ENCODE results near the gene RNU5D-1. TPM values are rescaled to one million over a fixed set of nuclear protein-coding genes. Genes with fewer than 3 reads are reported as not detected.

Gene RNU5D-1
- total and polyA plus RNA-seq, 9 donors = not detected

- 54 to 68% (median 66%) methylated on average over 5 of the region's 5 CpGs for WGBS, 3 donors
- Histone ChIP-seq H3K36me3 (no peaks in the 10 kb centered on the region), H3K27ac (no peak overlapping the region)
Observed at GRCh38 chr1:44719318-44719717, 11.7 kb downstream of the RNU5D-1 start.

GRCh38 chr1:44718091-44718490 is 12.9 kb downstream of the RNU5D-1 start:
- Histone ChIP-seq H3K4me1 (ENCODE audit: insufficient read depth) (no peaks in the 10 kb centered on the region), H3K27me3 (no peaks in the 10 kb centered on the region), H3K9me3 (no peaks in the 10 kb centered on the region), H3K4me3 (no peak overlapping the region), H3K27ac (no peak overlapping the region), H3K36me3 (no peaks in the 10 kb centered on the region)
- WGBS, 3 donors = 84 to 87% (median 85%) methylated on average over 6 of the region's 6 CpGs
- TF ChIP-seq EP300 (IDR thresholded peaks at IDR 0.05) = no peak
- TF ChIP-seq CTCF (IDR thresholded peaks at IDR 0.05) = no peak
- TF ChIP-seq POLR2A (IDR thresholded peaks at IDR 0.05) = no peak
- intact Hi-C loops (cut with DNase I) = no loop called here
- DNase-seq = no peak

More at GRCh38 chr1:44719318-44719717, 11.7 kb downstream of the RNU5D-1 start:
- intact Hi-C loops (cut with DNase I) = no loop called here
- Histone ChIP-seq H3K4me3 (no peak overlapping the region), H3K27me3 (no peaks in the 10 kb centered on the region), H3K9me3 (no peaks in the 10 kb centered on the region), H3K4me1 (ENCODE audit: insufficient read depth) (no peaks in the 10 kb centered on the region)
- TF ChIP-seq EP300 (IDR thresholded peaks at IDR 0.05) (no peak), CTCF (IDR thresholded peaks at IDR 0.05) (no peak), POLR2A (IDR thresholded peaks at IDR 0.05) (no peak)
- DNase-seq = peak in 1 of 5 donors; percentile 13

GRCh38 chr1:44717653-44718052 is 13.3 kb downstream of the RNU5D-1 start:
- no peak overlapping the region for H3K4me3 ChIP-seq
- H3K4me1 ChIP-seq (ENCODE audit: insufficient read depth) = no peaks in the 10 kb centered on the region
- DNase-seq = no peak
- H3K27me3 ChIP-seq = no peaks in the 10 kb centered on the region
- TF ChIP-seq EP300 (IDR thresholded peaks at IDR 0.05) (no peak), POLR2A (IDR thresholded peaks at IDR 0.05) (no peak), CTCF (IDR thresholded peaks at IDR 0.05) (no peak)
- intact Hi-C loops (cut with DNase I) = no loop called here
- WGBS, 3 donors = 11 to 36% (median 19%) methylated on average over 1 of the region's 1 CpG
- H3K27ac ChIP-seq = no peak overlapping the region
- no peaks in the 10 kb centered on the region for H3K9me3 ChIP-seq
- H3K36me3 ChIP-seq = no peaks in the 10 kb centered on the region

- H3K9me3 ChIP-seq = no peaks in the 10 kb centered on the region
- H3K4me1 ChIP-seq (ENCODE audit: insufficient read depth) = no peaks in the 10 kb centered on the region
- no peak for TF ChIP-seq POLR2A (IDR thresholded peaks at IDR 0.05)
- no peak for TF ChIP-seq EP300 (IDR thresholded peaks at IDR 0.05)
- no peak for TF ChIP-seq CTCF (IDR thresholded peaks at IDR 0.05)
- H3K4me3 ChIP-seq = no peak overlapping the region
- H3K27me3 ChIP-seq = no peaks in the 10 kb centered on the region
- DNase-seq = no peak
- intact Hi-C loops (cut with DNase I) = no loop called here
- no peak overlapping the region for H3K27ac ChIP-seq
- WGBS, 3 donors = 88 to 89% (median 89%) methylated on average over 4 of the region's 4 CpGs
- H3K36me3 ChIP-seq = no peaks in the 10 kb centered on the region
Observed at GRCh38 chr1:44717156-44717555, 13.8 kb downstream of the RNU5D-1 start.

Data from ovary (tissue), 9 donors.